ENCODE measurements around the gene TSKS.

GRCh38 chr19:49811328-49811727, 48.2 kb upstream of the TSKS start:
- no peak for TF ChIP-seq POLR2A (IDR thresholded peaks at IDR 0.05)
- TF ChIP-seq POLR2AphosphoS5 (IDR thresholded peaks at IDR 0.05), result no peak
